ENCODE results near the gene CDK5.
"Not testable (repeated sequence)": the region's sequence is repeated elsewhere in the genome, so short reads cannot be mapped to it uniquely, and the experiment has no call there.

CDK5 gene

DNA sequence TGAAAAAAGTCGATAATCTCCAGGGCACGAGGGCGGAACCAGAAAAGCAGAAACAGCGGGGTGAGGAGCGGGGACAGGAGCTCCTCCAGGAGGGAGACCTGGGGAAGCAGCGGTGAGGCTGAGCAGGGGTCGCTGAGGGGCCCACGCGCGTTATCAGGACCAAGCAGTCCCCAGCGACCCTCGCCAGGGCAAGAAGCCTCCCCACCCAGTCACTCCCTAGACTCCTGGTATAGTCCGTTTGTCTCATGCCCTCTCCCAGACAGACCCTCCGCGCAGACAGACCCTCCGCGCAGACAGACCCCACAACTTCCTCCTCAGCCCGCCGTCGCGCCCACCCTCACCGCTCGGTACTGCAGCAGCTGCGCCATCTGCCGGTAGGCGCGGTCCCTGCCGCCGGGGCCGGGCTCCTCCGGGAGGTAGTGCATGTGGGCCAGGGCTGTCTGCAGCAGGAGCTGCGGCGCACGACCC, 39.7 kb downstream of the CDK5 start:
- Histone ChIP-seq H3K9me3 (ENCODE audit: control insufficient read depth, low read length) (no peaks in the 10 kb centered on the region), H3K4me3 (ENCODE audit: extremely low read depth, insufficient read depth, low read length, poor library complexity, severe bottlenecking) (peak overlapping the region; percentile 24), H3K4me1 (ENCODE audit: control insufficient read depth, insufficient read depth, low read length, poor library complexity, severe bottlenecking) (peaks cover 24% of the 10 kb centered on the region), H3K36me3 (ENCODE audit: control insufficient read depth, insufficient read depth, low read length) (peaks cover 7% of the 10 kb centered on the region), H3K27ac (ENCODE audit: low read depth, low read length, severe bottlenecking) (no peak overlapping the region)
- 10 to 13% methylated on average over 27 to 30 of the region's 34 CpGs for WGBS, 2 experiments (ENCODE audit: insufficient coverage in 2 of 2)

DNA sequence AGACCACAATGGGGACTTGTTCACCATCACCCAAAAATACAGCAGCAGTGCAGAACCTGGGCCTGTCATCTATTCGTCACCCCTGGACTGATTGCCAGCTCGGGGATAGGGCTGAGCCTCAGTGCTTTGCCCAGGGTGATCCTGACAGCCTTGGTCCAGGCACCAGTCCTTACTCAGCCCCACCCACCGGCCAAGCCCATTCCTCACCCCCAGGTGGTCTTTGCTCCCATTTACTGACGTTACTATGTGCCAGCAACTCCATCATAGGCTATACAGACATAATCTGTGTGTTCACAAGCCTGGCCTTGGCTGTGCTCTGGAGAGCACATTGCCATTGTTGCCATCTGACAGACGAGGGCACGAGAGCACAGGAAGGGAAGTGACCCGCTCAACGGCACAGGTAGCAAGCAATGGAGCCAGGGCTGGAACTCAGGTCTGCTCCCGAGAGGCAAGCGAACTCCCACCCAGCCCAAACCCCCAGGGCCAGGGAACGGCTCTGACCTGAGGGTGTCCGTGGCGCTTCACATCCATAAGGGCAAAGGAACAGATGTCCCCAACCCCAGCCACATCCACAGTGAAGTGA, 40.2 kb downstream of the CDK5 start:
- H3K9me3 ChIP-seq (ENCODE audit: control insufficient read depth, low read length): no peaks in the 10 kb centered on the region
- WGBS, 2 experiments (ENCODE audit: insufficient coverage in 2 of 2): 61 to 86% methylated on average over 7 to 9 of the region's 13 CpGs
- H3K4me1 ChIP-seq (ENCODE audit: control insufficient read depth, insufficient read depth, low read length, poor library complexity, severe bottlenecking): peaks cover 28% of the 10 kb centered on the region
- H3K4me3 ChIP-seq (ENCODE audit: extremely low read depth, insufficient read depth, low read length, poor library complexity, severe bottlenecking): no peak overlapping the region
- H3K27ac ChIP-seq (ENCODE audit: low read depth, low read length, severe bottlenecking): no peak overlapping the region
- H3K36me3 ChIP-seq (ENCODE audit: control insufficient read depth, insufficient read depth, low read length): peaks cover 7% of the 10 kb centered on the region

DNA sequence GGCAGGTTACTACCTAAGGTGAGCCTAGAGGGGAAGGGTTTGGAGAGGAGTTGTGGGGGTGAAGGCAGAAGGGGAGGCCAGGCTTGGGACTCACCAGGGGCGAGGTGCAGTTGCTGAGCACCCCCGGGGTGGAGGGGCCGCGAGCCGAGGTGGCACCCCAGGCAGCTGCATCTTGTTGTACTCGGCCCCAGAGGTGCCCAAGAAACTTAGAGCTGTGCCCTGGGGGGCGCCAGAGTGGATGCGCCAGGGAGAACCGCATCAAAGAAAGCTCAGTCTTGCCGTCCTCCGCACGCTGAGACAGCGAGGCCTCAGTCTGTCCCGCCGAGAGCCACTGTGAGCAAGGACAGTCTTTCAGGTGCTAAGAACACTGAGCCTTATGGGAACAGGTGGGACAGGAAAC, 40.8 kb downstream of the CDK5 start:
- Histone ChIP-seq H3K4me3 (ENCODE audit: extremely low read depth, insufficient read depth, low read length, poor library complexity, severe bottlenecking) (no peak overlapping the region), H3K27ac (ENCODE audit: low read depth, low read length, severe bottlenecking) (no peak overlapping the region), H3K36me3 (ENCODE audit: control insufficient read depth, insufficient read depth, low read length) (peaks cover 7% of the 10 kb centered on the region), H3K9me3 (ENCODE audit: control insufficient read depth, low read length) (no peaks in the 10 kb centered on the region), H3K4me1 (ENCODE audit: control insufficient read depth, insufficient read depth, low read length, poor library complexity, severe bottlenecking) (peaks cover 33% of the 10 kb centered on the region)
- WGBS, 2 experiments (ENCODE audit: insufficient coverage in 2 of 2): 92 to 94% methylated on average over 14 to 15 of the region's 15 CpGs

DNA sequence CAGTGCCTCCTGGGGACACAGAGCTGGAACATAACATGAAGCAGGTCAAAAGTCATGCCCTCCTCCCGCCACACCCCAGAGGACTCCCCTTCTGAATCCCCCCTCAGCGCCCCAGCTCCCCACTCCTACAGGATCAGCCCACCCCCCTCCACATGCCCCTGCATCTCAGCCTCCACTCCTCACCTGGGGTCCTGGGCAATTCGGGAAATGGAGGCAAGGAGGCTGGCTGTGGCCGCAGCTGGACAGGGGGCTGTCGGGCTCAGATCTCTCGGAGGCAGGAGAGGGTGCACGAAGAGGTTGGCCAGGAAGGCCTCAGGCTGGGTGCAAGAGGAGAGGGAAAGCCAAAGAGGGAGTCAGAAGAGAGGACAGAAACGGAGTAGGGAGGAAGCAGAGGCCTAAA, 41.2 kb downstream of the CDK5 start:
- WGBS, 2 experiments (ENCODE audit: insufficient coverage in 2 of 2): 85 to 94% methylated on average over 5 to 6 of the region's 8 CpGs
- peaks cover 36% of the 10 kb centered on the region for H3K4me1 ChIP-seq (ENCODE audit: control insufficient read depth, insufficient read depth, low read length, poor library complexity, severe bottlenecking)
- no peak overlapping the region for H3K27ac ChIP-seq (ENCODE audit: low read depth, low read length, severe bottlenecking)
- no peak overlapping the region for H3K4me3 ChIP-seq (ENCODE audit: extremely low read depth, insufficient read depth, low read length, poor library complexity, severe bottlenecking)
- H3K36me3 ChIP-seq (ENCODE audit: control insufficient read depth, insufficient read depth, low read length): peaks cover 7% of the 10 kb centered on the region
- no peaks in the 10 kb centered on the region for H3K9me3 ChIP-seq (ENCODE audit: control insufficient read depth, low read length)

DNA sequence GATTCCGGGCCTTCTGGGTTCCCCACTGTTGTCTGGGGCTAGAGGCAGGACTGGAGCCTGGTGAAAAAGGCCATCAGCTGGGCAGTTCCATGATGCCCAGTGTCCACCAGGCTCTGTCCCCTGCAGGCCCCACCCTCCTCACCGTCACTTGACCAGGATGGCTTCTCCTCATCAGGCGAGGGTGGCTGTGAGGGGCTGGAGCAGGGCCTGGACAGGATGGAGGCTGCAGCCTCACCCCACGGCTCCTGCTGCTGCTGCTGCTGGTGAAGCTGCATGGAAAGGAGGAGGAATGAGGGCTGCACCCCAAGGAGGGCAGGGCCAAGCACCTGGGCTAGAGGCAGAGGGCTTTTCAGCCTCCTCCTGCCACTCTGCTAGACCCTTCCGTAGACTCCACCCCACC, 41.7 kb downstream of the CDK5 start:
- H3K4me1 ChIP-seq (ENCODE audit: control insufficient read depth, insufficient read depth, low read length, poor library complexity, severe bottlenecking): peaks cover 36% of the 10 kb centered on the region
- H3K9me3 ChIP-seq (ENCODE audit: control insufficient read depth, low read length): no peaks in the 10 kb centered on the region
- 97% methylated on average over 5 of the region's 5 CpGs for WGBS, 2 experiments (ENCODE audit: insufficient coverage in 2 of 2)
- H3K27ac ChIP-seq (ENCODE audit: low read depth, low read length, severe bottlenecking): no peak overlapping the region
- H3K36me3 ChIP-seq (ENCODE audit: control insufficient read depth, insufficient read depth, low read length): peaks cover 7% of the 10 kb centered on the region
- H3K4me3 ChIP-seq (ENCODE audit: extremely low read depth, insufficient read depth, low read length, poor library complexity, severe bottlenecking): no peak overlapping the region

DNA sequence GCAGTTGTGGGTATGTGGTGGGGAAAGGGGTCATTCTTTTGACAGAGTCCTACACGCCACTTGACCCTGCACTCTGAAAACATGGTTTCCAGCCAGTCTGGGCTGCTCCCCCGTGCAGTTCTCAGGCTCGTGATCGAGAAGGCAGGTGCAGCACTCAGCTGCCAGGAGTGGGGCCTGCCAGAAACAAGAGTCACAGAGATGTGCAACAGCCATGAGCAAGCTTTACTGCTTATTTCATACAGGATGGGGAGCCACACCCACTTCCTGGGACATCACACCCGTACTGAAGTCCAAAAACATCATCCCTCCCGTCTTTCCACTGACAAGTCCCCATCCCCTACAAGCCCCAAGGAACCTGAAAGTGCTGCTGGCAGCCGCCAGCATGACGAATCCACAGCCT, 42.7 kb downstream of the CDK5 start:
- Histone ChIP-seq H3K4me3 (ENCODE audit: extremely low read depth, insufficient read depth, low read length, poor library complexity, severe bottlenecking) (no peak overlapping the region), H3K27ac (ENCODE audit: low read depth, low read length, severe bottlenecking) (no peak overlapping the region), H3K4me1 (ENCODE audit: control insufficient read depth, insufficient read depth, low read length, poor library complexity, severe bottlenecking) (peaks cover 35% of the 10 kb centered on the region), H3K9me3 (ENCODE audit: control insufficient read depth, low read length) (no peaks in the 10 kb centered on the region), H3K36me3 (ENCODE audit: control insufficient read depth, insufficient read depth, low read length) (peaks cover 7% of the 10 kb centered on the region)
- WGBS, 2 experiments (ENCODE audit: insufficient coverage in 2 of 2): 95 to 96% methylated on average over 8 of the region's 8 CpGs

DNA sequence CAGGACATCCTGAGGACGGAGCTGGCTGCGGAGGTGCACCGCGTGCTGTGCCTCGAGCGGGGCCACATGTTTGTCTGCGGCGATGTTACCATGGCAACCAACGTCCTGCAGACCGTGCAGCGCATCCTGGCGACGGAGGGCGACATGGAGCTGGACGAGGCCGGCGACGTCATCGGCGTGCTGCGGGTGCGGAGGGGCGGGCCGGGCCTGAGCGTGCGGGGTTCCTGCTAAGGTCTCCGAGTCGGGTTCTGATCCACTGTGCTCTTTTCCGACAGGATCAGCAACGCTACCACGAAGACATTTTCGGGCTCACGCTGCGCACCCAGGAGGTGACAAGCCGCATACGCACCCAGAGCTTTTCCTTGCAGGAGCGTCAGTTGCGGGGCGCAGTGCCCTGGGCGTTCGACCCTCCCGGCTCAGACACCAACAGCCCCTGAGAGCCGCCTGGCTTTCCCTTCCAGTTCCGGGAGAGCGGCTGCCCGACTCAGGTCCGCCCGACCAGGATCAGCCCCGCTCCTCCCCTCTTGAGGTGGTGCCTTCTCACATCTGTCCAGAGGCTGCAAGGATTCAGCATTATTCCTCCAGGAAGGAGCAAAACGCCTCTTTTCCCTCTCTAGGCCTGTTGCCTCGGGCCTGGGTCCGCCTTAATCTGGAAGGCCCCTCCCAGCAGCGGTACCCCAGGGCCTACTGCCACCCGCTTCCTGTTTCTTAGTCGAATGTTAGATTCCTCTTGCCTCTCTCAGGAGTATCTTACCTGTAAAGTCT, 43.8 kb downstream of the CDK5 start:
- peaks cover 33% of the 10 kb centered on the region for H3K4me1 ChIP-seq (ENCODE audit: control insufficient read depth, insufficient read depth, low read length, poor library complexity, severe bottlenecking)
- H3K4me3 ChIP-seq (ENCODE audit: extremely low read depth, insufficient read depth, low read length, poor library complexity, severe bottlenecking): no peak overlapping the region
- no peaks in the 10 kb centered on the region for H3K9me3 ChIP-seq (ENCODE audit: control insufficient read depth, low read length)
- H3K36me3 ChIP-seq (ENCODE audit: control insufficient read depth, insufficient read depth, low read length): peaks cover 7% of the 10 kb centered on the region
- 80 to 84% methylated on average over 47 to 52 of the region's 55 CpGs for WGBS, 2 experiments (ENCODE audit: insufficient coverage in 2 of 2)
- no peak overlapping the region for H3K27ac ChIP-seq (ENCODE audit: low read depth, low read length, severe bottlenecking)

DNA sequence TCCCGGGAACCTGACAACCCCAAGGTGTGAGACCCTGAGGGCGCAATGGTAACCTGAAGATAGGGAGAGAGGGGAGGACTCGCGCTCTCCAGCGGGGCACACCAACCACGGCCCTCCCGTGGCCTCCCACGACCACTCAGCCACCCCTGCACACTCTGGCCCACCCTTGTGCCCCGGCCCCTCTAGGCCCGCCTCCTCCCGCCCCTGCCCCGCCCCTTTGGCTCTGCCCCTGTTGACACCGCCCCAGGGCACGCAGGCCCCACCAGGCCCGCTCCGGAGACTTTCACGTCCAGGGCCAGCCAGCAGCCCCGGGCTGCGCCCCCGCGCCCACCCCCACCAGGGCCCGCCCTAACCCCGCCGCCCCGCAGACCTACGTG, 44.4 kb downstream of the CDK5 start:
- no peak overlapping the region for H3K27ac ChIP-seq (ENCODE audit: low read depth, low read length, severe bottlenecking)
- WGBS, 2 experiments (ENCODE audit: insufficient coverage in 2 of 2): 77% methylated on average over 13 to 21 of the region's 26 CpGs
- peaks cover 7% of the 10 kb centered on the region for H3K36me3 ChIP-seq (ENCODE audit: control insufficient read depth, insufficient read depth, low read length)
- peaks cover 33% of the 10 kb centered on the region for H3K4me1 ChIP-seq (ENCODE audit: control insufficient read depth, insufficient read depth, low read length, poor library complexity, severe bottlenecking)
- no peaks in the 10 kb centered on the region for H3K9me3 ChIP-seq (ENCODE audit: control insufficient read depth, low read length)
- no peak overlapping the region for H3K4me3 ChIP-seq (ENCODE audit: extremely low read depth, insufficient read depth, low read length, poor library complexity, severe bottlenecking)

DNA sequence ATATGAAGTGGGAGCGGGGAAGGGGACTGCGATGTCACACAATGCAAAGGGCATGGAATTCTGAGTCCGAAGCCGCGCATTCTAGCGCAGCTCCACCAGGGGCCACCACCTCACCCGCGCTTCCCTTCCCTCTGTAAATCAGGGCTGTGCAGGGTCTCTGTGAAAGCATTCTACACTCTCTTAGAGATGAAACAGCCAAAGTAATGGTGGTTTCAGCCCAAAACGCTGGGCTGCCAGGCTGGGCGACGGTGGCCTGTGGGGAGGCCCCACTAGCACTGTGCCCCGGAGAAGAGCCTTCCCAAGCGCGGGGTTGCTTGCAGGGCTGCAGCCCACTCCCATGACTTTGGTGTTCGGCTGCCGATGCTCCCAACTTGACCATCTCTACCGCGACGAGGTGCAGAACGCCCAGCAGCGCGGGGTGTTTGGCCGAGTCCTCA, 44.8 kb downstream of the CDK5 start:
- H3K9me3 ChIP-seq (ENCODE audit: control insufficient read depth, low read length): no peaks in the 10 kb centered on the region
- H3K4me3 ChIP-seq (ENCODE audit: extremely low read depth, insufficient read depth, low read length, poor library complexity, severe bottlenecking): no peak overlapping the region
- H3K4me1 ChIP-seq (ENCODE audit: control insufficient read depth, insufficient read depth, low read length, poor library complexity, severe bottlenecking): peaks cover 37% of the 10 kb centered on the region
- WGBS, 2 experiments (ENCODE audit: insufficient coverage in 2 of 2): 49 to 50% methylated on average over 20 to 23 of the region's 23 CpGs
- peaks cover 7% of the 10 kb centered on the region for H3K36me3 ChIP-seq (ENCODE audit: control insufficient read depth, insufficient read depth, low read length)
- H3K27ac ChIP-seq (ENCODE audit: low read depth, low read length, severe bottlenecking): no peak overlapping the region

DNA sequence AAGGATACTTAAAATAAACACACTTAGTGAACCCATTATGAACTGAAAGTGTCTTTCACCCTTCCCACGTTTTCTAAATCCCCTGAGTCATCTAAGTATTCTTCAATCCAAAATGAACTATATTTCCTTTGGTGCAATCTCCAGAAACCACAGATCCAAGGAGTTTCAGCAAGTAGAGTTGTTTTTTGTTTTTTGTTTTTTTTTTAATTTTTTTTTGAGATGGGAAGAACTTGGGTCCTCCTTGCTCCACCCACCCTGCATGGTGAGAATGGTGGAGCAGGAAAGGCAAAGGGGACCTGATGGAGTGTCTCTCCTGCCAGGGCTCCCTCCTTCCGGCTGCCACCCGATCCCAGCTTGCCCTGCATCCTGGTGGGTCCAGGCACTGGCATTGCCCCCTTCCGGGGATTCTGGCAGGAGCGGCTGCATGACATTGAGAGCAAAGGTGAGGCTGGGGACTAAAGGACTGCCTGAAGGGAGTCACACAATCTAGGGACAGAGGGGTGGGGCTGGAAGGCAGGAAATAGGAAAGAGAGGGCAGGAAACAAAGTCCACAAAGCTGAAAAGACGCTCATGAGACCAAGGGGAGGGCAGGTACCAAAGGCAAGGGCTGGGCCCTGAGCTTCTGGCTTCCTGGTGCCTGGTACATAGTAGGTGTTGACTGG, 45.5 kb downstream of the CDK5 start:
- Histone ChIP-seq H3K36me3 (ENCODE audit: control insufficient read depth, insufficient read depth, low read length) (peaks cover 7% of the 10 kb centered on the region), H3K4me3 (ENCODE audit: extremely low read depth, insufficient read depth, low read length, poor library complexity, severe bottlenecking) (no peak overlapping the region), H3K9me3 (ENCODE audit: control insufficient read depth, low read length) (no peaks in the 10 kb centered on the region), H3K27ac (ENCODE audit: low read depth, low read length, severe bottlenecking) (no peak overlapping the region), H3K4me1 (ENCODE audit: control insufficient read depth, insufficient read depth, low read length, poor library complexity, severe bottlenecking) (peaks cover 45% of the 10 kb centered on the region)
- WGBS, 2 experiments (ENCODE audit: insufficient coverage in 2 of 2): 82 to 84% methylated on average over 3 to 5 of the region's 6 CpGs

DNA sequence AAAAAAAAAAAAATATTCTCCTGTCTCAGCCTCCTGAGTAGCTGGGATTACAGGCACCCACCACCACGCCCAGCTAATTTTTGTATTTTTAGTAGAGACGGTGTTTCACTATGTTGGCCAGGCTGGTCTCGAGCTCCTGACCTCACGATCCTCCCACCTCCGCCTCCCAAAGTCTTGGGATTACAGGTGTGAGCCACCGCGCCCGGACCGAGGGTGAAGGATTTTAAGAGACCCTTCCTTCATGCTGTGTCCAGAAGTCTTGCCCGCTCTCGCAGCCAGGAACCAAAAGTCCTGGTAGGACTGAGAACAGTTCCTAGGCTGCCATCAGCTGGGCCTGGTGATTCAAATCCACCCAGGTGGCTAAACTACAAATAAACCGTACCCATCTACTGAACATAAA, 46.1 kb downstream of the CDK5 start:
- not testable (repeated sequence) for H3K36me3 ChIP-seq (ENCODE audit: control insufficient read depth, insufficient read depth, low read length); H3K9me3 ChIP-seq (ENCODE audit: control insufficient read depth, low read length); H3K27ac ChIP-seq (ENCODE audit: low read depth, low read length, severe bottlenecking); H3K4me3 ChIP-seq (ENCODE audit: extremely low read depth, insufficient read depth, low read length, poor library complexity, severe bottlenecking)
- 81 to 88% methylated on average over 7 to 10 of the region's 12 CpGs for WGBS, 2 experiments (ENCODE audit: insufficient coverage in 2 of 2)
- peaks cover 48% of the 10 kb centered on the region for H3K4me1 ChIP-seq (ENCODE audit: control insufficient read depth, insufficient read depth, low read length, poor library complexity, severe bottlenecking)

All from mesodermal cell (in vitro differentiated cells).